Measurements from ENCODE around the gene QSER1. TPM values are rescaled to one million over a fixed set of nuclear protein-coding genes. Genes with fewer than 3 reads are reported as not detected.

QSER1 gene
- total RNA-seq, 1 experiment from 2014 or later, result 54.8 TPM

GRCh38 chr11:33018840-33019239, 126.2 kb downstream of the QSER1 start:
- H3K36me3 Mint-ChIP-seq (ENCODE audit: insufficient read depth, unreplicated experiment), result peaks cover 12% of the 10 kb centered on the region
- H3K4me1 Mint-ChIP-seq (ENCODE audit: low read depth, unreplicated experiment), result no peaks in the 10 kb centered on the region
- no peak overlapping the region for H3K27ac Mint-ChIP-seq (ENCODE audit: unreplicated experiment)
- H3K9me3 Mint-ChIP-seq (ENCODE audit: low read depth, unreplicated experiment), result no peaks in the 10 kb centered on the region
- intact Hi-C loops (cut with micrococcal nuclease; ENCODE audit: unreplicated experiment), result no loop called here
- CTCF ChIA-PET, result no interaction called here
- no TSS peak for BruUV-seq (replicated peaks)
- H3K27me3 Mint-ChIP-seq (ENCODE audit: unreplicated experiment), result no peaks in the 10 kb centered on the region
- no peak for TF ChIP-seq CTCF (IDR thresholded peaks at IDR 0.05; ENCODE audit: unreplicated experiment)
- no peak for DNase-seq
- no peak overlapping the region for H3K4me3 Mint-ChIP-seq (ENCODE audit: low read depth, unreplicated experiment)

GRCh38 chr11:33021501-33021900, 128.9 kb downstream of the QSER1 start:
- CTCF ChIA-PET, result no interaction called here
- intact Hi-C loops (cut with micrococcal nuclease; ENCODE audit: unreplicated experiment), result no loop called here
- H3K4me1 Mint-ChIP-seq (ENCODE audit: low read depth, unreplicated experiment), result no peaks in the 10 kb centered on the region
- no TSS peak for BruUV-seq (replicated peaks)
- no peak overlapping the region for H3K27ac Mint-ChIP-seq (ENCODE audit: unreplicated experiment)
- no peak overlapping the region for H3K4me3 Mint-ChIP-seq (ENCODE audit: low read depth, unreplicated experiment)
- peaks cover under 1% of the 10 kb centered on the region for H3K36me3 Mint-ChIP-seq (ENCODE audit: insufficient read depth, unreplicated experiment)
- no peak for TF ChIP-seq CTCF (IDR thresholded peaks at IDR 0.05; ENCODE audit: unreplicated experiment)
- H3K27me3 Mint-ChIP-seq (ENCODE audit: unreplicated experiment), result no peaks in the 10 kb centered on the region
- no peaks in the 10 kb centered on the region for H3K9me3 Mint-ChIP-seq (ENCODE audit: low read depth, unreplicated experiment)
- DNase-seq, result no peak

- Mint-ChIP-seq H3K36me3 (ENCODE audit: insufficient read depth, unreplicated experiment) (no peaks in the 10 kb centered on the region), H3K4me3 (ENCODE audit: low read depth, unreplicated experiment) (no peak overlapping the region), H3K27ac (ENCODE audit: unreplicated experiment) (no peak overlapping the region), H3K9me3 (ENCODE audit: low read depth, unreplicated experiment) (no peaks in the 10 kb centered on the region), H3K27me3 (ENCODE audit: unreplicated experiment) (no peaks in the 10 kb centered on the region), H3K4me1 (ENCODE audit: low read depth, unreplicated experiment) (no peaks in the 10 kb centered on the region)
- intact Hi-C loops (cut with micrococcal nuclease; ENCODE audit: unreplicated experiment), result no loop called here
- no peak for DNase-seq
- no peak for TF ChIP-seq CTCF (IDR thresholded peaks at IDR 0.05; ENCODE audit: unreplicated experiment)
- BruUV-seq (replicated peaks), result no TSS peak
- CTCF ChIA-PET, result no interaction called here
Measured at GRCh38 chr11:33021937-33022336, 129.3 kb downstream of the QSER1 start.

- BruUV-seq (replicated peaks), result no TSS peak
- H3K9me3 Mint-ChIP-seq (ENCODE audit: low read depth, unreplicated experiment), result no peaks in the 10 kb centered on the region
- no peak for TF ChIP-seq CTCF (IDR thresholded peaks at IDR 0.05; ENCODE audit: unreplicated experiment)
- no peak overlapping the region for H3K4me3 Mint-ChIP-seq (ENCODE audit: low read depth, unreplicated experiment)
- intact Hi-C loops (cut with micrococcal nuclease; ENCODE audit: unreplicated experiment), result no loop called here
- no peaks in the 10 kb centered on the region for H3K36me3 Mint-ChIP-seq (ENCODE audit: insufficient read depth, unreplicated experiment)
- H3K27me3 Mint-ChIP-seq (ENCODE audit: unreplicated experiment), result no peaks in the 10 kb centered on the region
- no peak overlapping the region for H3K27ac Mint-ChIP-seq (ENCODE audit: unreplicated experiment)
- CTCF ChIA-PET, result no interaction called here
- no peaks in the 10 kb centered on the region for H3K4me1 Mint-ChIP-seq (ENCODE audit: low read depth, unreplicated experiment)
- no peak for DNase-seq
Measured at GRCh38 chr11:33025339-33025722, 132.7 kb downstream of the QSER1 start.

GRCh38 chr11:33027233-33027632, 134.6 kb downstream of the QSER1 start:
- no peaks in the 10 kb centered on the region for H3K9me3 Mint-ChIP-seq (ENCODE audit: low read depth, unreplicated experiment)
- intact Hi-C loops (cut with micrococcal nuclease; ENCODE audit: unreplicated experiment), result no loop called here
- CTCF ChIA-PET, result no interaction called here
- H3K36me3 Mint-ChIP-seq (ENCODE audit: insufficient read depth, unreplicated experiment), result no peaks in the 10 kb centered on the region
- H3K27ac Mint-ChIP-seq (ENCODE audit: unreplicated experiment), result no peak overlapping the region
- TF ChIP-seq CTCF (IDR thresholded peaks at IDR 0.05; ENCODE audit: unreplicated experiment), result no peak
- H3K4me1 Mint-ChIP-seq (ENCODE audit: low read depth, unreplicated experiment), result no peaks in the 10 kb centered on the region
- BruUV-seq (replicated peaks), result no TSS peak
- no peaks in the 10 kb centered on the region for H3K27me3 Mint-ChIP-seq (ENCODE audit: unreplicated experiment)
- DNase-seq, result no peak
- H3K4me3 Mint-ChIP-seq (ENCODE audit: low read depth, unreplicated experiment), result no peak overlapping the region
